GM18867 (cell line): ENCODE data around the gene CDK9.
A peak's percentile ranks its signal among the peaks of the same experiment; 100 is the strongest.
"Not testable (repeated sequence)": the region's sequence is repeated elsewhere in the genome, so short reads cannot be mapped to it uniquely, and the experiment has no call there.

Experiments used
- ATAC-seq: cut with Tn5 transposase; IDR thresholded peaks from one replicate; pipeline ENCODE4 v1.9.1; 2021; ENCODE audit warnings: mild to moderate bottlenecking, moderate library complexity; ENCODE audit not compliant: unreplicated experiment

CDK9 gene

GRCh38 chr9:127785933-127786772, at the start of gene CDK9:
Gene CDK9 (plus strand): TSS chr9:127786034. CDS start chr9:127786149, 115 bp downstream.
- ATAC-seq = peak; percentile 65

- ATAC-seq = no peak
Measured at GRCh38 chr9:127738666-127739065, 47.2 kb upstream of the CDK9 start.

DNA sequence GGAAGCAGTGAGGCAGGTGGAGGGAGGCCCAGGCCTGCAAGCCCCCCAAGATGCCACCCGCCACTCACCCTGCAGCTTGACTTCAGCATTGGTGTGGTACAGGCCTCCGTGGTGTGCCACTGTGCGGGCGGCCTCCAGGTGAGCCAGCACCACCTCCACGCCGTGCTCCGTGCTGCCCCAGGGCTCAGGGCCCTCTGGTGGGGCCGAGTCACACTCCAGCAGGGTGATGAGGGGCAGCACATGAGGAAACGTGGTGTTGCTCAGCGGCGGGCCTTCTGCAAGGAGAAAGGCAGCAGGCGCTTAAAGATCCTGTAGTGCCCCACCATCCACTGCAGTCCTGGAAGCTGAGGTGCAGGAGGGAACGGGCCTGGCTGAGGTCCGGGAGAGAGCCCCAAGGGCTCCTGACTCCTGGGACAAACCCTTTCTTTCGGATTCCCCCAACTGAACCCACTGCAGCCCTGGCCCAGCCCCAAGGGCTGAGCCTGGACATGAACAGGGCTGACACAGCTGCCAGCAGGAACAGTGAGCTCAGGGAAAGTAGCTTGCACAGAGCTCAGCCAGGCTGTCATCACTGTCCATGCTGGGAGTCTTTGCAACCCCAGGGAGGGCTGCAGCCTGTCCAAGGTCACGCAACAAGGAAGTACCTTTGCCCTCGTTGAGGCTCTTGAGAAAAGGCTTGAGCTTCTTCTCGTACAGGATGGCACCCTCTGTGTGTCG, 46.1 kb upstream of the CDK9 start:
- ATAC-seq = no peak

DNA sequence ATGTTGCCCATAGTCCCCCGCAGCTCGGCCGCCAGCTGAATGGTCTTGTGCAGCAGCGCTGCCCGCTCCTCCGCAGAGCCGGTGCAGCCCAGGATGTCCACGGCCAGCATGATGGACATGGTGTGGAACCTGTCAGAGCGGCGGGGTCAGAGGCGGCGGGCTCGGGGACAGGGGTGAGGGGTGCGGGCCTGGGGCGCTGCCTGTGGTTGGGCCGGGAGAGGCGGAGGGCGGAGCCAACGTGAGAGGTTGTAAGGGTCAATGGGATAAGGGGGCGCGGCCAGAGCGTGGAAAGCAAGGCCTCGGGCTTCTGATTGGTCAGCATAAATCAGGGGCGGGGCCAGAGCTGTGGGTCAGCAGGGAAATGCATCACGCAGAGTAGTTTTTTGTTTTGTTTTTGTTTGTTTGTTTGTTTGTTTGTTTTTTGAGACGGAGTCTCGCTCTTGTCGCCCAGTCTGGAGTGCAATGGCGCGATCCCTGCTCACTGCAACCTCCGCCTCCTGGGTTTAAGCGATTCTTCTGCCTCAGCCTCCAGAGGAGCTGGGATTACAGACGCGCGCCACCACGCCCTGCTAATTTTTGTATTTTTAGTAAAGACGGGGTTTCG, 43.9 kb upstream of the CDK9 start:
- no peak for ATAC-seq

GRCh38 chr9:127742435-127743088, 43.3 kb upstream of the CDK9 start:
- ATAC-seq = no peak

DNA sequence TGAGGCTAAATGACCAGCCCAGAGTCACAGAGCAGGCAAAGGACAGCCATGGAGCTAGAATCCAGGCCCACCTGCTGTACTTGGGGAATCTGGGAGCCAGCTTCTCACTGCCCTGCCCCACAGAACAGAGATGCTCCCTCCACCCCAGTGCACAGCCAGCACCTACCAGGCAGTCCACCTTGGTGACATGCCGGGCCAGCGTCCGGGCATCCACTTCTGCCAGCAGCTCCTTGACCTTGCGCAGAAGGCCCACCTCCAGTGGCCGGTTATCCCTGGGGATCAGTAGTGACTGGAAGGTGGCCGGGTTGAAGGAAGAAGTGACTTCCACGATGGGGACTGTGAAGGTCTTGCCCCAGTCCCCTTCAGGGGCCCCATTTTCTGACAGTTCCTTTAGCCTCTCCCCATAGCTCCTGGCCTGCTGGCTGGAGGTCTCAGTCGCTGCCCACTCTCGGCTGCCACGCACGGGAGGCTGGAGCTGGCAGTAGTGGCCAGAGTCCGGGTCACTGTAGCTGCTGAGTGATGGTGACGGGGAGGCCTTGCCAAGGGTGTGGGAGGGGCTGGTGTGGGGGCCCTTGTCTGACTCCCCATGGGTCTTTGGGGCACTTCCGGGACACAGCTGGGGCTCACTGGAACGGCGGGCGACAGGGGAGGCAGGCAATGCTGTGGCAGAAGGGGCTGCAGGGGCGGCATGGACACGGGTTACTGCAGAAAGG, 41.3 kb upstream of the CDK9 start:
- ATAC-seq = no peak

DNA sequence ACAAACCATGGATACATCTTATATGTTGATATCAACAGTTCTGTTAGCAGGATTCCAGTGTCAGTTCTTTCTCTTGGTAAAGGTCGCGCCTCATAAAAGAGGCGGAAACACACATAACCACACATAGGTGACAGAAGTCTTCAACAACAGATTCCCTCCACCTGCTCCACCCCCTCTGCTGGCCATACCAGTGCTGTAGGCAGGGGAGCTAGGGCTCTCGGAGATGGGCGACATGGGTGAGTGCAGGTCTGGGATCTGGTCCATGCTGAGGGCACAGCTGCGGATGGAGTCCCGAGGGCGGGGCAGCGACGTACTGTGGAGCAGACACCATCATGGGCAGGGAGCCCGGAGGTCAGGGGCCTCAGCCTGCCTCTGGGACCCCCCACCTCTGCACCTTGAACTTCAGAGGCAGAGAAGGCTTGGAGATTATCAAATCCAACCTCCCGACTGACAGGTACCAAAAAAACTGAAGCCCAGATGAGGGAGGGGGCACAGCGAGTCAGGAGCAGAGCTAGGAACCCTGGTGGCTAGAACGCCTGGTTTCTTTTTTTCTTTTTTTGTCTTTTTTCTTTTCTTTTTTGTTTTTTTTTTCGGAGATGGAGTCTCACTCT, 38.8 kb upstream of the CDK9 start:
- ATAC-seq = no peak

DNA sequence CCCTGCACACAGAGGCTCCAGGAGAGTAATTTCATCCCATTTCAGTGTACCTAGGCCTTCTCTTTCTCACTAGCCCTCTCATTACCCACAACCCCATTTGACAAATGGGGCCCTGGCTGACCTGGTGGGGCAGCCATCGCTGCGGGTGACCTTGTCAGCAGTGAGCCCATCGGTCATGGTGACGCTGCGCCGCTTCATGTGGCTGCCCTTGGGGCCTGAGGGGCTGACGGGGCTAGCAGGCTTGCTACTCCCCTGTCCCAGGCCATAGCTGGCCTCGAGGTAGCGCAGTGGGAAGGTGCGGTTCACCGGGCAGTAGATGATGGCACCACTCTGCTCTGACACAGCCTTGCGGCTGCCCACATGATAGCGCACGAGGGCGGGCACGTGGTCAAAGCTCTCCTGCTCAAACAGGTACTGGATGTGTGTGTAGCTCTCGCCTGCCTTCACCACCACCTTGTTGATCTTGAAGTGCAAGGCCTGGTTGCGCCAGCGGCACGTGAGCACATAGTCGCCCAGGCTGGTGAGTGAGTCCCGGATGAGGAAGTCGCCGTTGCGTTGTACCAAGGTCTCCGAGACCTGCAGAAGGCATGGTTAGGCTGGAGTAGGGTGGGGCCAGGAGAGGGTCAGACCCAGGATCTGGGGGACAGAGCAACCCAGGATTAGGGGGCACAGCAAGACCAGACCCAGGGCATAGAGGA, 36.6 kb upstream of the CDK9 start:
- no peak for ATAC-seq

DNA sequence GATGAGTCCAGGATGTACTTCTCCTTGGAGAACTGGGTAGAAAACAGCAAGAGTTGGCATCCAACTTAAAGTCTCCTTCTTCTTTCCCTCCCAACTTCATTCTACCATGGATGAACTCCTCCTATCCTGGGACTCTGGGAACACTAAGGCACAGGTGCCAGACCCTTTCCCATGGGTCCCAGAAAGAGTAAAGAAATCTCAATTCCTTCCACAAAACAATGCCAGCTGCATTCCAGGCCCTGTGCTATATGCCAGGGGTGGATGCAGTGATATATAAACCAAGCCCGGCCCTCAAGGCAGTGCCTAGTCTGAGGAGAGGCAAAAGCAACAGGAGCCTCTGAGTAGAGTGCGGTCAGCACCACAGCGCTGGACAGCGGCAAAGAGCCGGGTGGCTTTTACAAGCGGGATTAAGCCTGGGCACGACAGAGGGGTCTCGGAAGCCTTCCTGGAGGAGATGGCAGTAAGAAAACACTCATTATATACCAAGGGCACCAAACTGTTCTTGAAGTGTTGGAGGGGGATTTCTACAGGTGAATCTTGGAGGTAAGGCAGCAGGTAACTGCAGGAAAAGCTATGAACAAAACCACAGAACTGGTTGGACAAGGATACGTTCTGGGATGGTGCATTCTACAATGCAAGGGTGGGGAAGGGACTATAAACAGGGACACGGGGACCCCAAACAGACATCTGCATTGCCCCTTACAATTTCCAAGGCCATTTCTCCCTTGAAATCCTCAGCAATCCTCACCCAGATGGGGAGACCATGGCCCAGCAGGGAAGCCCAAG, 34.4 kb upstream of the CDK9 start:
- ATAC-seq = no peak

- no peak for ATAC-seq
Measured at GRCh38 chr9:127753148-127753547, 32.7 kb upstream of the CDK9 start.

- no peak for ATAC-seq
Measured at GRCh38 chr9:127753622-127754021, 32.2 kb upstream of the CDK9 start.

DNA sequence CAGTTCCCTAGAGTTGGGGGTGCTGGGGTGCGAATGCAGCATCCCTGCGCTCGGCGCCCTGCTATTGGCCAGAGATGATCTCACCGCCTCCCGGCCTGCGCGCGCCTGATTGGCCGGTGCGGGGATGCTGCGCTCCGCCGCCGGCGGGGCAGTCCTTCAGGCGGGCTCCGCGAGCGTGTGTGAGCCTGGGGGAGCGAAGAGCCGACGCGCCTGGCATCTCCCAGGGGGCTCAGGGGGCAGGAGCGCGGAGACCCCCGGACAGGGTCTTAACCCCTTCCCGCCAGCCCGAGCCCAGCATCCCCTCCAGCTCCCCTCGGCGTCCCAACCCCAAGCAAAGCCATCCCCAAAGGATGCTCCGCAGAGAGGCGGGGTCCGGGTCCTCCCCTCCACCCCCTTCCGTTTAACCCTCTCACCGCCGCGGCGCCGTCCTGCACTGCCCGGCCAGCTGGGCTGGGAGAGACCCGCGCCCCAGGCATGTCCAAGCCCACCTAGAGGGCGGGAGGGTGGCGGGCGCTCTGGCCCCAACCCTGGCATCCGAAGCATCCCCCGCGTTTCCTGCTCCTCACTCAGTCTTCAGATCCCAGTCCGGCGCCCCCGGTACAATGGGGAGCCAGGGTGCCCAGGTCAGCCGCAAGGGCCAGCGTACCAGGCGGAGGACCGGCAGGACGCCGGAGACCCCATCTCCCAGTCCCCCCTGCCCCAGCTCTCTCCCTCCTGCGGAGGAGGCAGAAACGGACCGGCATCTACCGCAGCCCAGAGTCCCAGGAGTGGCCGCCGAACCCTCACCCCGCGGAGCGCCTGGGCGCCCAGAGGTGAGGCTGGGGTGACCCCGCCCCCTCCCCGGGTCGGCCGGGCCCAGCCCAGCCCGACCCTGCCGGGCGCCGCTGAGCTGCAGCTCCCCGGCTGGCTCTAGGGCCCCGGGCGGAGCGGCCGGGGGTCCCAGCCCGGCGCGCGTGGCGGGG, 31.5 kb upstream of the CDK9 start:
- no peak for ATAC-seq

DNA sequence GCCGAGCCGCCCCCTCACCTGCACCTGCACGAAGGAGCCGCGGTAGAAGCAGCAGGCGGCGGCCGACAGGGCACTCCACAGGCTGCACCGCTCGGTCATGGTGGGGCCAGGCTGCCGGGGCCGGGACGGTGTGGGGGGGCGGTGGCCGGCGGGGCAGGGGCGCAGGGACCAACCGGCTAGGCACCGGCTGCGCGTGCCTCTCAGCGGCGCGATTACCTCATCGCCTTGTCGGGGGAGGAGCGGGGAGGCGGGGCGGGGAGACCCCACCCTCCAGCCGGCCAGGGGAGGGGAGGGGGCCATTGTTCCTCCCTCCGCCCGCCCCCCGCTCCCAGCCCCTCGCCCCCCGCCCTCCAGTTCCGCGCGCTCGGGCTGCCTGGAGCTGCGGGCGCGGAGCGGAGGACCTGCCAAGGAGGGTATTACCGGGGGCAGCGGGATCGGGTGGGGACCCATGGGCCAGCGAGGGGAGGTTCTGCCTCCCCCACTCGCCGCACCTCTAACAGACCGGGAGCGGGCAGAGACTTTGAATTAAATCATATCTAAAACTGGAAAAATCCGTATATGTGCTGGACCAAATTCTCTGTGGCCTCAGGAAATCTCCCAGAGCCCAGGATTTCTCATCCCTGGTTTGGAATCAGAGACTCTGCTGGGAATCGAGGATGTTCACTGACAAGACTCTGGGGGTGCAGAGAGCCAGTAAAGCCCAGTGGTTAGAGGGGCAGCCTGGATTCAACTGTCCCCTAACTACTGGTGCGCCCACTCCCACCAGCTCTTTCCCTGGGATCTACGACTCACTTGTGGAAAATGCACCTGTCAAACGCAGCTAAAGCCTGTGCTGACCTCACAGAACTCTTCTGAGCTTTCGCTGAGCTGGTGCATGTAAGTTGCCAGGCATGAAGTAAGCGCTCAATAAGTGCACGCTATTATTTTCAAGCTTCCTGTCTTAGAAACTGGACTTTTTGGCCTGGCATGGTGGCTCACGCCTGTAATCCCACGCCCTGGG, 30.5 kb upstream of the CDK9 start:
- no peak for ATAC-seq

DNA sequence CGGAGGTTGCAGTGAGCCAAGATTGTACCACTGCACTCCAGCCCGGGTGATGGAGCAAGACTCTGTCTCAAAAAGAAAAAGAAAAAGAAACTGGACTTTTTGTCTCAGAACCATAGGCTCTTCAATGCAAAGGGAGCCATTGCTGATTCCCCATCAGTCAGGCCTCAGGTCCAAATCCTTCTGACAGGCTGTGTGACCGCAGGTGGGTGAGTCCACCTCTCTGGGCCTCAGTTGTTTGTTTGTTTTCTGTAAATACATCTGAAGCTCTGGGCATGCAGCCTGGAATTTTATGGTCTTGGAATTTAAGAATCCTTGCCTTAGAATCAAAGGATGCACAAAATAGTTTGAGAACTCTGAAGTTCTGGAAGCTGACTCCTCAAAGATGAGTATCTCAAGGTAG, 29.6 kb upstream of the CDK9 start:
- no peak for ATAC-seq

GRCh38 chr9:127756776-127757175, 29.1 kb upstream of the CDK9 start:
- ATAC-seq = not testable (repeated sequence)

- ATAC-seq = no peak
Measured at GRCh38 chr9:127758843-127759242, 27.0 kb upstream of the CDK9 start.

DNA sequence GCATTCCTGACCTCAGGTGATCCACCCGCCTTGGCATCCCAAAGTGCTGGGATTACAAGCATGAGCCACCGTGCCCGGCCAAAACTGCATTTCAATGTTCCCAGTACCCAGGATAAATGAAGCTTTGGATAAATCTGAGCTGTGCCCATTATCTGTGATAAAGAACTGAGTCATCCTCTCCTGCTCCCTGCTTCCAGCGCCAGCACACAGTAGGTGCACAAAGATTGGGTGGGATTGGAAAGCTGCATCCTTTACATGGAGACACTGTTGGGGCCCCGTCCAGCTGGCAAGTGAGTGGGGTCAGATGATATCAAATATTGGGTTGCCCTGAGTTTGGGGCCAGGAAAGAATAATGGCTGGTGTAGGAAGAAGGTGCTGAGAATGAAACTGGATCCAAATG, 24.8 kb upstream of the CDK9 start:
- no peak for ATAC-seq
